ENCODE data around the gene PSMC3IP.
A peak's percentile ranks its signal among the peaks of the same experiment; 100 is the strongest.
"Not testable (repeated sequence)": the region's sequence is repeated elsewhere in the genome, so short reads cannot be mapped to it uniquely, and the experiment has no call there.

PSMC3IP gene

DNA sequence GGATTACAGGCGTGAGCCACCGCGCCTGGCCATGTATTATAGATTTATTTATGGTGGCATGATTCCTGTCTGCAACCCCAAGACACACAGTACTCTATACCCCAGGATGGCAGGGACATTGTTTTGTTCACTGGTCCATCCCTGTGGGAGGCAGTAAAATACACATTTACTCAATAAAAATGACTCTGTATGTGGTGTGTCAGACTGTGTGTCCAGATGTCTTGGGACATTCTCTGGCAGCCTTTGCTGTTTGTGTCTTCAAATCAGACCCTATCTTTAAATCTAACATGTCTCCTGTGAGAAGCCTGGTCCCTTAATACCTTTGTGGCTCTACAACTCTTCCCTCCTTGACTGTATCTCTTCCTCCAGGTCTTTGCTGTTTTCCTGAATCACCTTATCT is 17.3 kb downstream of the PSMC3IP start:
- no peak for DNase-seq (ENCODE audit: low spot score)

DNA sequence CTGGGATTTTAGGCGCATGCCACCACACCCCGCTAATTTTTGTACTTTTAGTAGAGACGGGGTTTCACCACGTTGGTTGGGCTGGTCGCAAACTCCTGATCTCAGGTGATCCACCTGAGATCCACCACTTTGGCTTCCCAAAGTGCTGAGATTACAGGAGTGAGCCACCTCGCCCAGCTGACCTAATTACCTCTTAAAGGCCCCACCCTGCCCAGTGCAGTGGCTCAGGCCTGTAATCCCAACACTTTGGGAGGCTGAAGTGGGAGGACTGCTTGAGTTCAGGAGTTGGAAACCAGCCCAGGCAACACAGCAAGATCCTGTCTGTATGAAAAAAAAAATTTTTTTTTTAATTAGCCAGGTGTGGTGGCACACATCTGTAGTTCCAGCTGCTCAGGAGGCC is 18.5 kb downstream of the PSMC3IP start:
- DNase-seq (ENCODE audit: low spot score): no peak

DNA sequence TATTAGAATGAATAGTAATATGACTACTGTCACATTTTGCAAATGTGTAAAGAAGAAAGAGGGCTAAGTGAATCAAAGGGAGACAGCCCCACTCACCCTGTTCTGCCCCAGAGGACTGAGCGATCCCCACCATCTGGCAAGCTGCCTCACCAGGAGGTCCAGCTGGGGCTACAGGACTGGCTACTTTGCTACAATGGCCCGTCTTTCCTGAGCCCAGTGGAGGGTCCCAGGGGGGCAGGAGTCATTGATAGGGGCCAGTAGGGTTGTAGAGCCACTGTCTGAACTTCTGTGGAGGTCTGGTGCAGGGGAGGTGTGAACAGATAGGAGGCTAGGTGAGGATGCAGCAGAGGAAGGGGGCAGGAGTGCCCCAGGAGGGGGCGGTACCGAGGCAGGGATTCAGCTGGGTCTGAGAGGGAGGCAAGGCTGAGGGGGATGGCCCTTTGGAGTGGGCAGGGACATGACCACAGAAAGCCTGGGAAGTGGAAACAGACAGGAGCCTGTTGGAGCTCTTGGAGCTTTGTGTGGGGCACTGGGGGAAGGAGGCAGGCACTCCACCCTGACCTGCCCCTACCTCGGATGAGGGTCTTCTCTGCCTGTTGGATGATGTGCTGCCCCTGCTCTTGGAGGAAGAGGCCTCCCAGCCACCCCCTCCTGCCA is 21.4 kb downstream of the PSMC3IP start:
- DNase-seq (ENCODE audit: low spot score): not testable (repeated sequence)

DNA sequence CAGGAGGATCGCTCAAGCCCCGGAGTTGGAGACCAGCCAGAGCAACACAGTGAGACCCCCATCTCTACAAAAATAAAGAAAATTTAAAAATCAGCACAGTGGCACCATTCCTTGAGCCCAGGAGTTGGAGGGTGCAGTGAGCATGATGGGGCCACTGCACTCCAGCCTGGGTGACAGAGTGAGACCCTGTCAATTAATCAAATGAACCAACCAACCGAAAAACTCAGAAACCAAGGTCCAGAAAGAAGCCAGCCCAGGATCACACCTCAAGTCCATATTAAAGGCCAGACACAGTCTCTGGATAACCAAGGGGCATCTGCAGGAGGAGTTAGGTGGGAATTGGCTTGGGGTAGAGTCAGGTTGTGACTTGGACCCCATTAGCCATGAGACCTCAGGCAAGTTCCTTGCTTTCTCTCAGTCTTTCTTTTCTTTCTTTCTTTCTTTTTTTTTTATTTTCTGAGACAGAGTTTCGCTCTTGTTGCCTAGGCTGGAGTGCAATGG is 22.4 kb downstream of the PSMC3IP start:
- DNase-seq (ENCODE audit: low spot score): no peak

DNA sequence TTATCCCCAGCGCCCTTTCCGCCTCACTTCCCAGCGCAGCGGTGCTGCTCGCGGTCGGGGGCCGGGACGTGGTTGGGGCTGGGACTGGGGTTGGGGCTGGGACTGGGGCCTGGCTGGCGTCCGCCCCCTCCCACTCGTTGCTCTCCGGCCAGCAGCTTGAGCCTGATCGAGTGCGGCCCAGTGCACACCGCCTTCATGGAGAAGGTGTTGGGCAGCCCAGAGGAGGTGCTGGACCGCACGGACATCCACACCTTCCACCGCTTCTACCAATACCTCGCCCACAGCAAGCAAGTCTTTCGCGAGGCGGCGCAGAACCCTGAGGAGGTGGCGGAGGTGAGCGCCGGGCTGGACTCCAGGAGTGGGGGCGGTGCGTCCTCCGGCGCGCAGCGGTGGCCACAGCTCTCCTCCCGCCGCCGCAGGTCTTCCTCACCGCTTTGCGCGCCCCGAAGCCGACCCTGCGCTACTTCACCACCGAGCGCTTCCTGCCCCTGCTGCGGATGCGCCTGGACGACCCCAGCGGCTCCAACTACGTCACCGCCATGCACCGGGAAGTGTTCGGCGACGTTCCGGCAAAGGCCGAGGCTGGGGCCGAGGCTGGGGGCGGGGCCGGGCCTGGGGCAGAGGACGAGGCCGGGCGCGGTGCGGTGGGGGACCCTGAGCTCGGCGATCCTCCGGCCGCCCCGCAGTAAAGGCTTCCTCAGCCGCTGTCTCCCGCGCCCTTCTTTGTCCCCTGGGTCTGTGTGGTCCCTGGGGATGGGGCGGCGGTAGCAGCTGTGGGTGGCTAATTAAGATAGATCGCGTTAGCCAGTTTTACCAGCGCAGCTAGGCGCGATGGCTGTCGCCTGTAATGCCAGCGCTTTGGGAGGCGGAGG is 23.0 kb downstream of the PSMC3IP start:
- peak; percentile 82 for DNase-seq (ENCODE audit: low spot score)

DNA sequence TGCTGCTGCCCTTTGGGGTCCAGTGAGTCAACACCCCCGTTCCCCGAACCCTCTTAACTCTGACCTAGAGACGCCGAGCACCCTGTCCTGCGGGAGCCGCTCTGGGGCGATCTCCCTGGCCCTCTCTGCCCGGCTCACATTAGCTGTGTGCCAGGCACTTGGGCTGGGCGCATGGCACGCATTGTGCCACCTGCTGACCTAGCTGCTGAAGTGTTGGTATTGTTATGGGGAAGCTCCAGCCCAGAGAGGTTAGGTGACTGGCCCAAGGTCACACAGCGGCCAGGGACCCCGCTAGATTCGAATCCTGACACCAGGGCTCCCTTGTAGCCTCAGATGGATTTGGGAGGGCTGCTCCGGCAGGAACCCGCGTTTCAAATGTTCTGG is 23.7 kb downstream of the PSMC3IP start:
- no peak for DNase-seq (ENCODE audit: low spot score)

DNA sequence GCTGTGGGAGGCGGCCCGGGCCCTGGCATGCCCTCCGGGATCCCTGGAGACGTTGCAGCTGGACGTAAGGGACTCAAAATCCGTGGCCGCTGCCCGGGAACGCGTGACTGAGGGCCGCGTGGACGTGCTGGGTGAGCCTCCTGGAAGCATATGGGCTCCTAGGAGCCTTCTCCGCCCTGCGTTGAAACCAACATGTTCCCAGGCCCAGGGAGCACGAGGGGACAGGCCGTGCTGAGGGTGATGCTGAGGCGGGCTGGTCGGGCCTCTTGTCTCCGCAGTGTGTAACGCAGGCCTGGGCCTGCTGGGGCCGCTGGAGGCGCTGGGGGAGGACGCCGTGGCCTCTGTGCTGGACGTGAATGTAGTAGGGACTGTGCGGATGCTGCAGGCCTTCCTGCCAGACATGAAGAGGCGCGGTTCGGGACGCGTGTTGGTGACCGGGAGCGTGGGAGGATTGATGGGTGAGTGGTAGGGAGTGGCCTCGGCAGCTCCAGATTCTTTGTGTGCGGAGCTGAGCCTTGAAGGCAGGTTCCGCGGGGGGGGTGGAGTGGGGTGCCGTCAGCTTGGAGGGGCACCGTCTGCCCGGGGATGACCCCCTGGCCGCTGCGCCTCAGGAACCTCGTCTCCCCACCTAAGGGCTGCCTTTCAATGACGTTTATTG is 24.2 kb downstream of the PSMC3IP start:
- peak; percentile 78 for DNase-seq (ENCODE audit: low spot score)

DNA sequence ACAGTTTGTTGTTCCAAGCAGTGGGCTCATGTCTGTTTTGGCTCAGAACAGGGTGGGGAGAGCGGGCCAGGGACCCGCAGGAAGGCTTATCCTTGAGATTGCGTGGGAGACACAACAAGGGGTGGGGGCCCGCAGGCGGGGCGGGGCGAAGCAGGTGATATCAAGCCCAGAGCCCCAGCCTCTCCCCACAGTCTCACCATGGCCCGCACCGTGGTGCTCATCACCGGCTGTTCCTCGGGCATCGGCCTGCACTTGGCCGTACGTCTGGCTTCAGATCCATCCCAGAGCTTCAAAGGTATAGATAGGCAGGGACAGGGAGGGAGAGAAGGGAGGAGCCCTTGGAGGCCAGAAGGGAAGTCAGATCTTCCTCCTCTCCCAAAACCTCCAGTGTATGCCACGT is 24.8 kb downstream of the PSMC3IP start, which contains the start of gene HSD17B1:
TSS of gene HSD17B1 (plus strand) at position 188 of the 400 bp plus-strand sequence. CDS start at position 199, 11 bp downstream.
- not testable (repeated sequence) for DNase-seq (ENCODE audit: low spot score)

DNA sequence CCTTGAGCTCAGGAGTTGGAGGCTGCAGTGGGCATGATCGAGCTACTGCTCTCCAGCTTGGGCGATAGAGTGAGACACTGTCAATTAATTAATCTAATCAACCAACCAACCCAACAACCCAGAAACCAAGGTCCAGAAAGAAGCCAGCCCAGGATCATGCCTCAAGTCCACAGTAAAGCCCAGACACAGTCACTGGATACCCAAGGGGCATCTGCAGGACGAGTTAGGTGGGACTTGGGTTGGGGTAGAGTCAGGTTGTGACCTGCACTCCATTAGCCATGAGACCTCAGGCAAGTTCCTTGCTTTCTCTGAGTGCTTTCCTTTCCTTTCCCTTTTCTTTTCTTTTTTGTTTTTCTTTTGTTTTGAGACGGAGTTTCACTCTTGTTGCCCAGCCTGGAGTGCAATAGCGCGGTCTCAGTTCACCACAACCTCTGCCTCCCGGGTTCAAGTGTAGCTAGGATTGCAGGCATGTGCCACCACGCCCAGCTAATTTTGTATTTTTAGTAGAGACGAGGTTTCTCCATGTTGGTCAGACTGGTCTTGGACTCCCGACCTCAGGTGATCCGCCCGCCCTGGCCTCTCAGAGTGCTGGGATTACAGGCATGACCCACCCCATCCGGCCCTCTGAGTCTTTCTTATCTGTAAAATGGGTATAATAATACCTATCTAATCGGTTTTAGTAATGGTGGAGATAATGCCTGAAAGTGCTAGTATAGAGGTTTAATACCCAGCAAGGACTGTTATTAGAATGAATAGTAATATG is 28.4 kb downstream of the PSMC3IP start:
- no peak for DNase-seq (ENCODE audit: low spot score)

DNA sequence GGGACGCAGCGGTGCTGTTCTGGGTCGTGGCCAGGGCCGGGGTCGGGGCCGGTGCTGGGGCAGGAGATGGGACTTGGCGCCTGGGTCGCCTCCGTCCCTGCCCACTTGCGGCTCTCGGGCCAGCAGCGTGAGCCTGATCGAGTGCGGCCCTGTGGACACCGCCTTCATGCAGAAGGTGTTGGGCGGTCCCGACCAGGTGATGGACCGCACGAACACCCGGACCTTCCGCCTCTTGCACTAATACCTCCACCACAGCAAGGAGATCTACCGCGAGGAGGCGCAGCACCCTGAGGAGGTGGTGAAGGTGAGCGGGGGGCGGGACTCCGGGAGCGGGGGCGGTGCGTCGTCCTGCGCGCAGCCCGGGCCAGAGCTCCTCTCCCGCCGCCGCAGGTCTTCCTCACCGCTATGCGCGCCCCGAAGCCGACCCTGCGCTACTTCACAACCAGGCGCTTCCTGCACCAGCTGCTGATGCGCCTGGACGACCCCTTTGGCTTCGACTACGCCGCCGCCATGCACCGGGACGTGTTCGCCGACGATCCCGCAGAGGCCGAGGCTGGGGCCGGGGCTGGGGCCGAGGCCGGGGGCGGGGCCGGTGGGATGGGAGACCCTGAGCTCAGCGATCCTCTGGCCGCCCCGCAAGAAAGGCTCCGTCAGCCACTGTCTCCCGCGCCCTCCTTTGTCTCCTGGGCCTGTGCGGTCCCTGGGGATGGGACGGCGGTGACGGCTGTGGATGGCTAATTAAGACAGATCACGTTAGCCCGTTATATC is 29.3 kb downstream of the PSMC3IP start:
- DNase-seq (ENCODE audit: low spot score): no peak

DNA sequence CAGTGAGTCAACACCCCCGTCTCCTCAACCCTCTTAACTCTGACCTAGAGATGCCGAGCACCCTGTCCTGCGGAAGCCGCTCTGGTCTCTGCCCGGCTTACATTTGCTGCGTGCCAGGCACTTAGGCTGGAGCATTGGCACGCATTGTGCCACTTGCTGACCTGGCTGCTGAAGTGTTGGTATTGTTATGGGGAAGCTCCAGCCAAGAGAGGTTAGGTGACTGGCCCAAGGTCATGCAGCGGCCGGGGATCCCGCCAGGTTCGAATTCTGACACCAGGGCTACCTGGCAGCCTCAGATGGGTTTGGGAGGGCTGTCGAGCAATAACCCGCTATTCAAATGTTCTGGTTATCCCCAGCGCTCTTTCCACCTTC is 29.8 kb downstream of the PSMC3IP start:
- no peak for DNase-seq (ENCODE audit: low spot score)

DNA sequence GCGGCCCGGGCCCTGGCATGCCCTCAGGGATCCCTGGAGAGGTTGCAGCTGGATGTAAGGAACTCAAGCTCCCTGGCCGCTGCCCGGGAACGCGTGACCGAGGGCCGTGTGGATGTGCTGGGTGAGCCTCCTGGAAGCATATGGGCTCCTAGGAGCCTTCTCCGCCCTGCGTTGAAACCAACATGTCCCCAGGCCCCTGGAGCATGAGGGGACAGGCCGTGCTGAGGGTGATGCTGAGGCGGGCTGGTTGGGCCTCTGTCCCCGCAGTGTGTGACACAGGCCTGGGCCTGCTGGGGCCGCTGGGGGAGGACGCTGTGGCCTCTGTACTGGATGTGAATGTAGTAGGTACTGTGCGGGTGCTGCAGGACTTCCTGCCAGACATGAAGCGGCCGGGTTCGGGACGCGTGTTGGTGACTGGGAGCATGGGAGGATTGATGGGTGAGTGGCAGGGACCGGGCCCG is 30.5 kb downstream of the PSMC3IP start:
- no peak for DNase-seq (ENCODE audit: low spot score)

DNA sequence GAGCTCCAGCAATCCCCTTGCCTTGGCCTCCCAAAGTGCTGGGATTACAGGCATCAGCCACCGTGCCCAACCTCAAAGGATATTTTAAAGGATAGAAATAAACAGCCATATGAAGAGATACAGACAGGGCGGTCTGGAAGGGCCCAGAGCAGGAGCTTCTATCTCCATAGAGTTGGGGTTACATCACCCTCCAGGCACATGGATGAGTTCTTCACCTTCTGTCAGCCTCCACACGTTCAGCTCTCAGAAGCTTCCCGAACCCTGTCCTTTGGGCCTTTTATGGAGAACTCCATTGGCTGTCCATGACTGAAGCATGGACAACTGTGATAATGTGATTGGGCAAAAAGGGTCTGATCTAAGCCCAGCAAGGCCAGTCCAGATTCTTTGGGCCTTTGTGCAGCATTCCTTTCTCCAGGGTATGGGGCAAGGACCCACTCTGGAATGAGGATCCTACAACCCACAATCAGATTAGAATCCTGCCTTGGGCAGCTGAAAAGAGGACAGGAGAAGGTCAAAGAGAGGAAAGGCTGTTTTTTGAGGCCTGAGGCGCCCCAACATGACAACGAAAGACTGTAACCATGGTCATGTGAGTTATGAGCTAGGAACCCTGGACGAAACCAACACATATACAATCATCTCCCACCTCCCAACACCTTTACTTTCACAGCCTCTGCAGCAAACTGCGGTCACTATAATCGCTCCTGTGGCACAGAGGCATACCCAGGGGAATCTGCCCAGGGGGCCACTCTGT is 31.6 kb downstream of the PSMC3IP start:
- DNase-seq (ENCODE audit: low spot score): not testable (repeated sequence)

DNA sequence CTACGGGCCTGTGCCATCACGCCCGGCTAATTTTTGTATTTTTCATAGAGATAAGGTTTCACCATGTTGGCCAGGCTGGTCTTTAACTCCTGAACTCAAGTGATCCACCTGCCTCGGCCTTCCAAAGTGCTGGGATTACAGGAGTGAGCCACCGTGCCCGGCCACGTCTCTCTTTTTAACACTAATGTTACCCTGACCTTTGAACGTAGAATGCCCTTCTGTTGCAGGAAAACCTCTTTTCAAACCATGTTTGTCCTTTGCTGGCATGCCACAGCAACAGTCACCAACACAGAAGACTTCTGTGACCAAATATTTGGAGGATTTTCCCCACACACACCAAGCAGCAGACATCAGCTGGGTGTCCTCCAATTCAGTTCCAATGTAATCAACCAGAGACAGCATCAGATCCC is 32.6 kb downstream of the PSMC3IP start:
- DNase-seq (ENCODE audit: low spot score): no peak

DNA sequence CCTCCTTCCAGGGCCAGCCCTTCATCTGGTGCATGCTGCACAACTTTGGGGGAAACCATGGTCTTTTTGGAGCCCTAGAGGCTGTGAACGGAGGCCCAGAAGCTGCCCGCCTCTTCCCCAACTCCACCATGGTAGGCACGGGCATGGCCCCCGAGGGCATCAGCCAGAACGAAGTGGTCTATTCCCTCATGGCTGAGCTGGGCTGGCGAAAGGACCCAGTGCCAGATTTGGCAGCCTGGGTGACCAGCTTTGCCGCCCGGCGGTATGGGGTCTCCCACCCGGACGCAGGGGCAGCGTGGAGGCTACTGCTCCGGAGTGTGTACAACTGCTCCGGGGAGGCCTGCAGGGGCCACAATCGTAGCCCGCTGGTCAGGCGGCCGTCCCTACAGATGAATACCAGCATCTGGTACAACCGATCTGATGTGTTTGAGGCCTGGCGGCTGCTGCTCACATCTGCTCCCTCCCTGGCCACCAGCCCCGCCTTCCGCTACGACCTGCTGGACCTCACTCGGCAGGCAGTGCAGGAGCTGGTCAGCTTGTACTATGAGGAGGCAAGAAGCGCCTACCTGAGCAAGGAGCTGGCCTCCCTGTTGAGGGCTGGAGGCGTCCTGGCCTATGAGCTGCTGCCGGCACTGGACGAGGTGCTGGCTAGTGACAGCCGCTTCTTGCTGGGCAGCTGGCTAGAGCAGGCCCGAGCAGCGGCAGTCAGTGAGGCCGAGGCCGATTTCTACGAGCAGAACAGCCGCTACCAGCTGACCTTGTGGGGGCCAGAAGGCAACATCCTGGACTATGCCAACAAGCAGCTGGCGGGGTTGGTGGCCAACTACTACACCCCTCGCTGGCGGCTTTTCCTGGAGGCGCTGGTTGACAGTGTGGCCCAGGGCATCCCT is 34.1 kb downstream of the PSMC3IP start:
- DNase-seq (ENCODE audit: low spot score): no peak

DNA sequence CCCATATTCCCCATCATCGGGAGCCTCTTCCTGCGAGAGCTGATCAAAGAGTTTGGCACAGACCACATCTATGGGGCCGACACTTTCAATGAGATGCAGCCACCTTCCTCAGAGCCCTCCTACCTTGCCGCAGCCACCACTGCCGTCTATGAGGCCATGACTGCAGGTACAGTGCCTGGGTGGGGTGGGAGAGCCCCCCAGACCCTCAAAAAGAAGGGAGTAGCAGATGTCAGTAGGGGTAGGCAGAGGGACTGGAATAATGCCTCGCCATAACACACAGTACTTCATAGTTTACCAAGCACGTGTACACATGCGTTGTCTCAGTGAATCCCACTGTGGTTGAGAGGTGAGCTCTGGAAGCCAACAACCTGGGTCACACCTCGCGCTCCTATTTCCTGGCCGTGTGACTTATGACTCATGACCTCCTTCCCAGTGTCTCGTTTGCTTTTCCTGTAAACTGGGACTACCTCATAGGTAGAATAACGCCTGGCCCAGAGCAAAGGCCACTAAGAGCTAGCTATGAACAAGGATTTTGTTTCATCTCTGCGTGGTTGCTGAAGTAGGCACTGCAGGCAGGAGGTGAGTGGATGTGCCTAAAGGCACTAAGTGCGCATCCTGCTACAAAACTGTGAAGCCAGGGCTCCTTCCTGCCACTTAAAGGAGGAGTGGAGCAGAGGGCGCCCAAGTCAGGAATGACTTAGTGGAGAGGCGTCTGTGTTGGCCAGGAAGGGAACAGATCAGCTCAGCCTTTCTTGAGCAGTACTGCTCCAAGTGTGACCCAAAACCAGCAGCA is 36.3 kb downstream of the PSMC3IP start:
- DNase-seq (ENCODE audit: low spot score): no peak

DNA sequence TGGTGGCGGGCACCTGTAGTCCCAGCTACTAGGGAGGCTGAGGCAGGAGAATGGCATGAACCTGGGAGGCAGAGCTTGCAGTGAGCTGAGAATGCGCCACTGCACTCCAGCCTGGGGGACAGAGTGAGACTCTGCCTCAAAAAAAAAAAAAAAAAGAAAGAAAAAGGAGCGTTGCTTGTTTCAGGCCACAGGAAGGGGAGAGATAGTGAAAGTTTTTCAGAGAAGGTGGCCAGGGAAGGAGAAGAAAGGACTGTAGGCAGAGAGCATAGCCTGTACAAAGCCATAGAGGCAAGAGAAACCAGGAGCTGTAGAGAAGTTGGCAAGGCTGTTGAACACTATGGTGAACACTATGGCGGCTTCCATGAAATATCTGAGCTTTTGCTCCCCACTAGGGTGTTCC is 37.0 kb downstream of the PSMC3IP start:
- not testable (repeated sequence) for DNase-seq (ENCODE audit: low spot score)

DNA sequence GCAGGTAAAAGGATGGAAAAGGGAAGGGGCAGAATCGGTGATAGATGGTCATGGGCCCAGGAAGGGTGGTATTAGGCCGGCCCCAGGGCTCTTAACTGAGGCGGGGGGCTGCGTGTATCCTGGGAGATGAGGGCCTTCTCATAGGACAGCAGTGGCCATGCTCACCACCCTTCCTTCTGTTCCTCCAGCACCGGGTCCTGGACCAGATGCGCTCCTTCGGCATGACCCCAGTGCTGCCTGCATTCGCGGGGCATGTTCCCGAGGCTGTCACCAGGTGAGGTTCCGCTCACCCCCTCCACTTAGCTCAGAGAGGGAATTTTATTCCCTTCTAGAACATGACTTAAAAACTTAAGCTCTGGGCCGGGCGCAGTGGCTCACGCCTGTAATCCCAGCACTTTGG is 39.0 kb downstream of the PSMC3IP start:
- DNase-seq (ENCODE audit: low spot score): no peak

Data from hepatic stellate cell (primary cell).